PC-3 (cell line): ENCODE data around the gene CMKLR1.

Experiments
- EZH2 ChIP-seq: fragments of 300-600 bp; sonication (generic); IDR thresholded peaks from one replicate; pipeline ENCODE4 v1.6.1; 2017; ENCODE audit warnings: antibody characterized with exemption, mild to moderate bottlenecking, low read length; ENCODE audit not compliant: unreplicated experiment
- EZH2phosphoT487 ChIP-seq: fragments of 300-600 bp; sonication (generic); IDR thresholded peaks from 2 replicates; pipeline ENCODE4 v1.6.1; 2018; ENCODE audit warnings: mild to moderate bottlenecking, antibody characterized with exemption, low read length, borderline replicate concordance
- TF ChIP-seq, protein P1 (sequence below): fragments of 300-600 bp; sonication (generic); conservative IDR thresholded peaks from 2 replicates; pipeline ENCODE4 v1.5.1; 2017; ENCODE audit warnings: antibody characterized with exemption, low read depth, mild to moderate bottlenecking, low read length

GRCh38 chr12:108265505-108265904, 73.6 kb downstream of the CMKLR1 start:
- TF ChIP-seq EZH2phosphoT487 (no peak), EZH2 (no peak)
- TF ChIP-seq, protein P1, sequence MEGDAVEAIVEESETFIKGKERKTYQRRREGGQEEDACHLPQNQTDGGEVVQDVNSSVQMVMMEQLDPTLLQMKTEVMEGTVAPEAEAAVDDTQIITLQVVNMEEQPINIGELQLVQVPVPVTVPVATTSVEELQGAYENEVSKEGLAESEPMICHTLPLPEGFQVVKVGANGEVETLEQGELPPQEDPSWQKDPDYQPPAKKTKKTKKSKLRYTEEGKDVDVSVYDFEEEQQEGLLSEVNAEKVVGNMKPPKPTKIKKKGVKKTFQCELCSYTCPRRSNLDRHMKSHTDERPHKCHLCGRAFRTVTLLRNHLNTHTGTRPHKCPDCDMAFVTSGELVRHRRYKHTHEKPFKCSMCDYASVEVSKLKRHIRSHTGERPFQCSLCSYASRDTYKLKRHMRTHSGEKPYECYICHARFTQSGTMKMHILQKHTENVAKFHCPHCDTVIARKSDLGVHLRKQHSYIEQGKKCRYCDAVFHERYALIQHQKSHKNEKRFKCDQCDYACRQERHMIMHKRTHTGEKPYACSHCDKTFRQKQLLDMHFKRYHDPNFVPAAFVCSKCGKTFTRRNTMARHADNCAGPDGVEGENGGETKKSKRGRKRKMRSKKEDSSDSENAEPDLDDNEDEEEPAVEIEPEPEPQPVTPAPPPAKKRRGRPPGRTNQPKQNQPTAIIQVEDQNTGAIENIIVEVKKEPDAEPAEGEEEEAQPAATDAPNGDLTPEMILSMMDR = no peak
